GM12875 (cell line): ENCODE results near the gene SCARF1.

Experiments
- H3K4me3 ChIP-seq: one replicate; pipeline ENCODE4 v1.5.1; 2011; ENCODE audit warnings: low read depth, low read length, control low read depth
- TF ChIP-seq, protein P1 (sequence below): IDR thresholded peaks from 2 replicates; pipeline ENCODE4 v1.5.1; 2011; ENCODE audit warnings: low read depth, mild to moderate bottlenecking, control low read depth, inconsistent platforms, low read length, moderate library complexity, borderline replicate concordance; ENCODE audit not compliant: insufficient read depth

SCARF1 gene

GRCh38 chr17:1604831-1605528, 40.6 kb downstream of the SCARF1 start:
- H3K4me3 ChIP-seq = no peak overlapping the region
- TF ChIP-seq, protein P1, sequence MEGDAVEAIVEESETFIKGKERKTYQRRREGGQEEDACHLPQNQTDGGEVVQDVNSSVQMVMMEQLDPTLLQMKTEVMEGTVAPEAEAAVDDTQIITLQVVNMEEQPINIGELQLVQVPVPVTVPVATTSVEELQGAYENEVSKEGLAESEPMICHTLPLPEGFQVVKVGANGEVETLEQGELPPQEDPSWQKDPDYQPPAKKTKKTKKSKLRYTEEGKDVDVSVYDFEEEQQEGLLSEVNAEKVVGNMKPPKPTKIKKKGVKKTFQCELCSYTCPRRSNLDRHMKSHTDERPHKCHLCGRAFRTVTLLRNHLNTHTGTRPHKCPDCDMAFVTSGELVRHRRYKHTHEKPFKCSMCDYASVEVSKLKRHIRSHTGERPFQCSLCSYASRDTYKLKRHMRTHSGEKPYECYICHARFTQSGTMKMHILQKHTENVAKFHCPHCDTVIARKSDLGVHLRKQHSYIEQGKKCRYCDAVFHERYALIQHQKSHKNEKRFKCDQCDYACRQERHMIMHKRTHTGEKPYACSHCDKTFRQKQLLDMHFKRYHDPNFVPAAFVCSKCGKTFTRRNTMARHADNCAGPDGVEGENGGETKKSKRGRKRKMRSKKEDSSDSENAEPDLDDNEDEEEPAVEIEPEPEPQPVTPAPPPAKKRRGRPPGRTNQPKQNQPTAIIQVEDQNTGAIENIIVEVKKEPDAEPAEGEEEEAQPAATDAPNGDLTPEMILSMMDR = no peak

GRCh38 chr17:1601571-1601970, 44.0 kb downstream of the SCARF1 start:
- TF ChIP-seq, protein P1 = no peak
- no peak overlapping the region for H3K4me3 ChIP-seq

DNA sequence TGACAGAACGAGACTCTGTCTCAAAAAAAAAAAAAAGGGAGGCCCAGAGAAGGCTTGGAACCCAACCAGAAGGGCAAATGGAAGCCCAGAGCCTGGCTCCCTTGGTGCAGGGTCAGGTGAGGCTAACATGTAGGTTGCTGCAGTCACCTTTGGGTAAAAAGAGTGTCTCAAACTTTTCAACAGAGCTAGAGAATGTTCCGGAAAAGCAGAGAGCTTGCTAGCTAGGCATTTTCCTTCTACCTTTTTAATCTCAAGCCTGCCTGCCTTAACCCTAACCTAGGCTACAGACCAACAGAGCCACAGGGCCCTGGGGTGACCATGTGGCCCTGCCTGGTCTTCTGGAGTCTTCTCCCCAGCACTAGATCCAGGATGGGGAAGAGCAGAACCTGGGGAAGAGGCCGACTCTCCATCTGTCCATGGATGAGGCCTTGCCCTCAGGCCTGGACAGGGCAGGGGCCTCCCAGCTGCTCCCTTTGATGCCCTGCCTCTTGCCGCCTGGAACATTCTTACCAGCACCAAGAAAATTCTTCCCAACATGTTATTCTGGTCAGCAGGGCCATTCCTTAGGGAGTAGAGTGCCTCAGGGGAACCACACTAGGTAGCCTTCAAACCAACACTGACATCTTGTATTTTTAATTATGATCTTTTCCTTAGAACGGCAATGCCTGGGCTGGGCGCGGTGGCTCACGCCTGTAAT, 47.0 kb downstream of the SCARF1 start:
- TF ChIP-seq, protein P1 = no peak
- H3K4me3 ChIP-seq = no peak overlapping the region

GRCh38 chr17:1597861-1598342, 47.6 kb downstream of the SCARF1 start:
- no peak overlapping the region for H3K4me3 ChIP-seq
- TF ChIP-seq, protein P1 = no peak

- no peak overlapping the region for H3K4me3 ChIP-seq
- TF ChIP-seq, protein P1 = no peak
These were observed 52.0 kb downstream of the SCARF1 start for GRCh38 chr17:1593630-1593931.

DNA sequence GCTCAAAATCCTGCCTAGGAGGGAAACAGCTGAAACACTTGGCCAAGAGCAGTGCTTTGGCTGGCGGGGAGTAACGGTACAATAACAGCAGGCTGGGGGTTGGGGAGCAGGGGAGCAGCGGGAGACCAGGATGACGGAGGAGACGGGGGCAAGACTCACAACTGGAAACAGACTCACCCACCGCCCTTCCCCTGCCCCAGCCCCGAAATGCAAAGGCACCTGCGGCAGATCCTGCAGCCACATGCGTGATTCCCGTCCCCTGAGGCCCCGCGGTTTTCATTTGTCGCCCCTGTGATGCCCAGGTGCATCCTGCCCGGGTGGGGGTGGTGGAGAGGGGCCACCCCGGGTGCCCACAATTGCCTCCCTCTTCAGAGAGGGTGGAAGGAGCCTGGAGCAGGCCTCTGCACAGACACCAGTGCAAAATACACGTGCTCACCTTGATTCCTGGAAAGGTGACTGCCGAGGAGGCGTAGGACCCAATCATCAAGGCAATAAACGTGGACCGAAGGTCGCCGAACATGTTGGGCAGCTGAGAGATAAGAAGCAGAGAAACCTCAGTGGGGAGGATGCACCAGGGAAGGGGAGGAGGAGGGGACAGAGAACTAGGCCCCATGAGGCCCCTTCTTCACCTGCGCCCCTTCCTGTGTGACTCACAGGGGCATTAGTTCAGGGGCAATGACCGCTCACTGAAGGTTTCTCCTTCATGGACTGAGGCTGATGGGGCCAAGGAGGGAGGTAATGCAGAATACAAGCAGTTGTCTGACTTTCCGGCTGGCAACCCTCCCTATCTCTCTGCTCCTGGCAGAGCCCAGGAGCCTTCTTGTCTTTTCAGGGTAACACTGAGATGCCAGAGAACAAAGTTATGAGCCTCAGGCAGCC, 52.5 kb downstream of the SCARF1 start:
- TF ChIP-seq, protein P1 = no peak
- no peak overlapping the region for H3K4me3 ChIP-seq
